Heart right ventricle (tissue), 16 donors: Measurements from ENCODE around the gene DLGAP1. TPM values are rescaled to one million over a fixed set of nuclear protein-coding genes. Genes with fewer than 3 reads are reported as not detected.

Experiments used
- ATAC-seq, 8 donors: fragments of 200-7000 bp; cut with Tn5 transposase; one replicate each; pipeline ENCODE4 v1.9.1; 2020; ENCODE audit warnings: mild to moderate bottlenecking in 8 of 8, moderate library complexity in 8 of 8, moderate number of reproducible peaks in 1 of 8
- DNase-seq, 2 donors: peaks; one replicate each; pipeline ENCODE4 v3.0.0-alpha.2; 2020
- H3K27ac ChIP-seq, 10 donors: fragments of 200-600 bp; sonication (generic) in 2 of 10; one replicate each; pipeline versions ENCODE4 v1.5.0 to v1.8.0; 2020 to 2022; ENCODE audit warnings: mild to moderate bottlenecking in 3 of 10
- H3K27me3 ChIP-seq, 7 donors: fragments of 200-600 bp; one replicate each; pipeline ENCODE4 v1.8.0; 2021 to 2022; ENCODE audit warnings: mild to moderate bottlenecking in 2 of 7
- H3K36me3 ChIP-seq, 9 donors: fragments of 200-600 bp; sonication (generic) in 1 of 9; one replicate each; pipeline versions ENCODE4 v1.5.0 to v1.8.0; 2020 to 2022; ENCODE audit warnings: mild to moderate bottlenecking in 2 of 9
- H3K4me1 ChIP-seq, 9 donors: fragments of 200-600 bp; sonication (generic) in 1 of 9; one replicate each; pipeline versions ENCODE4 v1.5.0 to v1.8.0; 2020 to 2022; ENCODE audit warnings: mild to moderate bottlenecking in 4 of 9
- H3K4me3 ChIP-seq, 10 donors: fragments of 200-600 bp; sonication (generic) in 2 of 10; one replicate each; pipeline versions ENCODE4 v1.5.0 to v1.8.0; 2020 to 2022; ENCODE audit warnings: mild to moderate bottlenecking in 7 of 10, moderate library complexity in 2 of 10
- H3K9me3 ChIP-seq, 11 donors: fragments of 200-600 bp in 10 of 11; sonication (generic) in 2 of 11; one replicate each; pipeline versions ENCODE4 v1.5.0 to v1.8.0; 2013 to 2022; ENCODE audit warnings: mild to moderate bottlenecking in 2 of 11, control low read depth in 1 of 11, moderate library complexity in 1 of 11
- WGBS, 2 donors: extraction: QIAGEN DNeasy Blood & Tissue Kit; methylation state at CpG; one replicate each; pipeline ENCODE4 v1.1.7; 2013; ENCODE audit warnings: inconsistent platforms in 1 of 2; 5-methylcytosine and 5-hydroxymethylcytosine counted together
- intact Hi-C, 10 donors: fragments of 100-400 bp; cut with DNase I; formaldehyde crosslinking; loops; one replicate each; pipeline versions ENCODE4 v1.11.1 to v1.14.2; 2022
- polyA plus RNA-seq, 2 donors: library from polyadenylated mRNA; stranded (reverse); fragments of 200-250 nt; gene quantifications; one replicate each; pipeline ENCODE4 v1.2.3, GENCODE V29; 2013
- total RNA-seq, 10 donors: library from RNA; stranded (reverse); fragmentation: NEBNext Ultra II Directional in 3 of 10; extraction: Animal tissue kit (Norgen Biotek cat#: 25700) in 3 of 10; gene quantifications; one replicate each; pipeline versions ENCODE4 v1.2.1 to v1.2.4, GENCODE V29; 2021 to 2023
- TF ChIP-seq, protein P1 (sequence below), 9 donors: fragments of 200-600 bp; sonication (generic) in 2 of 9; IDR thresholded peaks; one replicate each; pipeline versions ENCODE4 v1.5.0 to v1.8.0; 2021 to 2022; ENCODE audit warnings: antibody characterized with exemption in 9 of 9, mild to moderate bottlenecking in 5 of 9, moderate library complexity in 1 of 9
- donor health status: Arrhythmogenic right ventricular cardiomyopathy.
- donor health status: ischemic (EF 13 %, LVEDD 7.1; RV severe dilation, severe dysfunction).
- donor health status: healthy with polysubstance abuse.
- donor health status: DM: no; HTN: yes; CAD: no.
- donor health status: DM: no; HTN: no; CAD: no.
- donor health status: ischemic (EF 25% LVEDD 6.9; RV normal size, moderate dysfunction).
- donor health status: ischemic (EF 25% LVEDD 5.7; RV mildly dilated, moderate dysfunction).
- donor health status: healthy.
- donor health status: DM: yes; HTN: yes; CAD: no.
- donor health status: Ischemic cardiomyopathy.
- donor health status: ischemic (EF 35%, LVEDD 5.7; RV mildly dilated, moderate dysfunction).
- donor health status: nonischemic (EF 11% LVEDD 7.7; RV severe dilation, severe dysfunction).
- donor health status: DM: yes; HTN: yes; CAD: no.
- donor health status: PGD.
- donor health status: ischemic (EF 29% LVEDD 5.4; RV normal size, mild dysfunction).
- donor health status: nonischemic (EF 23%, LVEDD 6.1; RV moderate dilation, normal function).

The DLGAP1 gene
- total and polyA plus RNA-seq, 12 donors = 0.07 to 7.2 (median 1.0) TPM; not detected in 2

DNA sequence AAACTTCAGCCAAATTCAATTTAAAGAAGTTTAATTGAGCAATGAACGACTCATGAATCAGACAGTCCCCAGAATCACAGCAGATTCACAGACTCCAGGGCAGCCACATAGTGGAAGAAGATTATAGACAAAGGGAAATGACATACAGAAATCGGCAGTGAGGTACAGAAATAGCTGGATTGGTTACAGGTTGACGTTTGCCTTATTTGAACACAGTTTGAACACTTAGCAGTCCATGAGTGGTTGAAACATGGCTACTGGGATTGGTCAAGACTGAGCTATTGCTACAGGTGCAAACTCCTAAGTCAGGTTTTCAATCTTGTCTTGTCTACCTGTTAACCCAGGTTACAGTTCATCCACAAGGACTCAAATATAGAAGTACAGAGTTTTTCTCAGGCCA is 169.6 kb downstream of the DLGAP1 start:
- Histone ChIP-seq H3K36me3 (no peaks in the 10 kb centered on the region), H3K27ac (no peak overlapping the region), H3K4me3 (no peak overlapping the region), H3K27me3 (peaks cover 0 to 6% (median 0%) of the 10 kb centered on the region in 7 donors), H3K9me3 (no peaks in the 10 kb centered on the region), H3K4me1 (no peaks in the 10 kb centered on the region)
- 47 to 69% methylated on average over 3 of the region's 3 CpGs for WGBS, 2 donors
- DNase-seq (no peak), ATAC-seq (no peak)
- intact Hi-C loops = no loop called here
- TF ChIP-seq, protein P1, sequence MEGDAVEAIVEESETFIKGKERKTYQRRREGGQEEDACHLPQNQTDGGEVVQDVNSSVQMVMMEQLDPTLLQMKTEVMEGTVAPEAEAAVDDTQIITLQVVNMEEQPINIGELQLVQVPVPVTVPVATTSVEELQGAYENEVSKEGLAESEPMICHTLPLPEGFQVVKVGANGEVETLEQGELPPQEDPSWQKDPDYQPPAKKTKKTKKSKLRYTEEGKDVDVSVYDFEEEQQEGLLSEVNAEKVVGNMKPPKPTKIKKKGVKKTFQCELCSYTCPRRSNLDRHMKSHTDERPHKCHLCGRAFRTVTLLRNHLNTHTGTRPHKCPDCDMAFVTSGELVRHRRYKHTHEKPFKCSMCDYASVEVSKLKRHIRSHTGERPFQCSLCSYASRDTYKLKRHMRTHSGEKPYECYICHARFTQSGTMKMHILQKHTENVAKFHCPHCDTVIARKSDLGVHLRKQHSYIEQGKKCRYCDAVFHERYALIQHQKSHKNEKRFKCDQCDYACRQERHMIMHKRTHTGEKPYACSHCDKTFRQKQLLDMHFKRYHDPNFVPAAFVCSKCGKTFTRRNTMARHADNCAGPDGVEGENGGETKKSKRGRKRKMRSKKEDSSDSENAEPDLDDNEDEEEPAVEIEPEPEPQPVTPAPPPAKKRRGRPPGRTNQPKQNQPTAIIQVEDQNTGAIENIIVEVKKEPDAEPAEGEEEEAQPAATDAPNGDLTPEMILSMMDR (IDR thresholded peaks at IDR 0.05) = no peak

DNA sequence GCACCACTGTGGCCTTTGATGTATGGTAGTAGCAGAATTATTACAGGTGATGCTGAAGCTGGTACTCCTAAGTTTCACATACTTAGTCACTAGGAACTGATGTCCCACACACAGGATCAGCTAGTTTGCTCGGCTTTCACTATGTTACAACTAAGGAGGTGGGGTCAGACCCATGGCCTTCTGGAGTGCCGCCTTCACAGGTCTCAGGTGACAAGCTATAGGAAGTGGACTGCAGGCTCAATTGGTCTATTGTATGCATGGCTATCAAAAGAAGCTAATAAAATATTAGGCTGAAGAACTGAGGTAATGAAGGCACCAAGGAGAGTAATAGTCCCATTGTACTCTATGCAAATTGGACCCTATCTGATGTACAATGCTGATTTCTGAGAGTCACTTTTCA is 170.6 kb downstream of the DLGAP1 start:
- H3K9me3 ChIP-seq = no peaks in the 10 kb centered on the region
- no peak overlapping the region for H3K27ac ChIP-seq
- H3K27me3 ChIP-seq = peaks cover 0 to 10% (median 0%) of the 10 kb centered on the region in 7 donors
- intact Hi-C loops = no loop called here
- TF ChIP-seq, protein P1 (IDR thresholded peaks at IDR 0.05) = no peak
- no peak overlapping the region for H3K4me3 ChIP-seq
- H3K36me3 ChIP-seq = no peaks in the 10 kb centered on the region
- 64 to 78% methylated on average over 2 of the region's 2 CpGs for WGBS, 2 donors
- no peak for DNase-seq
- no peaks in the 10 kb centered on the region for H3K4me1 ChIP-seq
- ATAC-seq = no peak

DNA sequence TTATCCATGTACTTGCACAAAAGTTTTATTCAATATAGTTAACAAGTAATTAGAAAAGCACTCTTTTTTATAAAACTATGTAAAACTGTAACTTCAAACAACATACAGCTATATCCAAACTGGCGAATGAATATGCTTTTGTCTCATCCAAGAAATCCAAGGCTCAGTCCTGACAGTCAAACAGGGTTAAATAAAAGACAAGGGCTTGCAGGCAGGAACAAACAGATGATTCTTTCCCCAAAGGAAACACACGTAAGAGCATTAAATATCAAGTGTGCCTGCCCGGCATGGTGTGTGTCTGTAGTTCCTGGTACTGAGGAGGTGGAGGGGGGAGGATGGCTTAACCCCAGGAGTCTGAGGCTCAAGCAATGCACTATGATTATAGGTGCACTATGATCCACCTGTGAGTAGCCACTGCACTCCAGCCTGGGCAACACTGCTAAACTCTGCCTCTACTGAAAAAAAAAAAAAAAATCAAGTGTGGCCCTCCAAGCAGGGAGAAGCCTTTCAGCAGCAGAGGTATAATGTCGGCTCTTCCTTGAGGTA is 171.3 kb downstream of the DLGAP1 start:
- 58 to 62% methylated on average over 4 of the region's 4 CpGs for WGBS, 2 donors
- H3K27ac ChIP-seq = no peak overlapping the region
- intact Hi-C loops = no loop called here
- DNase-seq (no peak), ATAC-seq (no peak)
- H3K9me3 ChIP-seq = no peaks in the 10 kb centered on the region
- H3K4me1 ChIP-seq = no peaks in the 10 kb centered on the region
- peaks cover 0 to 10% (median 0%) of the 10 kb centered on the region in 7 donors for H3K27me3 ChIP-seq
- no peak overlapping the region for H3K4me3 ChIP-seq
- H3K36me3 ChIP-seq = no peaks in the 10 kb centered on the region
- TF ChIP-seq, protein P1 (IDR thresholded peaks at IDR 0.05) = no peak

DNA sequence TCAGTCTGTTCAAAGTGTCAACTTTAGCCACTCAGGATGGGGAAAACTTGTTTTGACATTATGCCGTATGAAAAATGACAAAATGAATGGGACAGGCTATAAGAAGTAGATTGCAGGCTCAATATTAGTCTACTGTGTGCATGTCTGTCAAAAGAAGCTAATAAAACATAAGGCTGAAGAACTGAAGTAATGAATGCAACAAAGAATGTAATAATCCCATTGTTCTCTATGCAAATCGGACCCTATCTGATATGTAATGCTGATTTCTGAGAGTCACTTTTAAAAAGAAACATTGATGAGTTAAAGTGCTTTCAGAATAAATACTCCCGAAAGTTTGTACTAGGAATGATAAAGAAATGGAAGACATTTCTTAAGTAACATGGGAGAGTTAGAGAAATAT is 172.2 kb downstream of the DLGAP1 start:
- intact Hi-C loops = no loop called here
- Histone ChIP-seq H3K4me1 (no peaks in the 10 kb centered on the region), H3K36me3 (no peaks in the 10 kb centered on the region), H3K27me3 (peaks cover 0 to 10% (median 0%) of the 10 kb centered on the region in 7 donors), H3K27ac (no peak overlapping the region), H3K4me3 (no peak overlapping the region), H3K9me3 (no peaks in the 10 kb centered on the region)
- 54 to 69% methylated on average over 3 of the region's 3 CpGs for WGBS, 2 donors
- DNase-seq (no peak), ATAC-seq (no peak)
- TF ChIP-seq, protein P1 (IDR thresholded peaks at IDR 0.05) = no peak
